Ishikawa (cell line): ENCODE measurements around the gene HTR3B.

Source experiments
- CEBPB ChIP-seq: IDR thresholded peaks from 2 replicates; pipeline ENCODE4 v1.6.1; 2012
- CREB1 ChIP-seq: IDR thresholded peaks from 2 replicates; pipeline ENCODE4 v1.6.1; 2012; ENCODE audit warnings: low read depth
- EGR1 ChIP-seq: IDR thresholded peaks from 2 replicates; pipeline ENCODE4 v1.6.1; 2012
- EP300 ChIP-seq: IDR thresholded peaks from 2 replicates; pipeline ENCODE4 v1.6.1; 2012; ENCODE audit warnings: borderline replicate concordance
- FOXM1 ChIP-seq: IDR thresholded peaks from 2 replicates; pipeline ENCODE4 v1.6.1; 2012; ENCODE audit warnings: low read depth, borderline replicate concordance
- NFIC ChIP-seq: IDR thresholded peaks from 2 replicates; pipeline ENCODE4 v1.6.1; 2012
- RAD21 ChIP-seq: IDR thresholded peaks from 2 replicates; pipeline ENCODE4 v1.6.1; 2012; ENCODE audit warnings: low read depth
- TAF1 ChIP-seq: IDR thresholded peaks from 2 replicates; pipeline ENCODE4 v1.6.1; 2012; ENCODE audit warnings: low read depth, mild to moderate bottlenecking
- TCF12 ChIP-seq: IDR thresholded peaks from 2 replicates; pipeline ENCODE4 v1.6.1; 2012; ENCODE audit warnings: low read depth
- TEAD4 ChIP-seq: IDR thresholded peaks from 2 replicates; pipeline ENCODE4 v1.6.1; 2012
- YY1 ChIP-seq: IDR thresholded peaks from 2 replicates; pipeline ENCODE4 v1.6.1; 2012; ENCODE audit warnings: low read depth
- ZBTB7A ChIP-seq: IDR thresholded peaks from 2 replicates; pipeline ENCODE4 v1.6.1; 2012; ENCODE audit warnings: low read depth
- TF ChIP-seq, protein P1 (sequence below): IDR thresholded peaks from 2 replicates; pipeline ENCODE4 v1.6.1; 2012
- TF ChIP-seq, protein P2 (sequence below): IDR thresholded peaks from 2 replicates; pipeline ENCODE4 v1.6.1; 2012
- TF ChIP-seq, protein P3 (sequence below): IDR thresholded peaks from 2 replicates; pipeline ENCODE4 v1.6.1; 2012; ENCODE audit warnings: low read depth, mild to moderate bottlenecking

HTR3B gene

DNA sequence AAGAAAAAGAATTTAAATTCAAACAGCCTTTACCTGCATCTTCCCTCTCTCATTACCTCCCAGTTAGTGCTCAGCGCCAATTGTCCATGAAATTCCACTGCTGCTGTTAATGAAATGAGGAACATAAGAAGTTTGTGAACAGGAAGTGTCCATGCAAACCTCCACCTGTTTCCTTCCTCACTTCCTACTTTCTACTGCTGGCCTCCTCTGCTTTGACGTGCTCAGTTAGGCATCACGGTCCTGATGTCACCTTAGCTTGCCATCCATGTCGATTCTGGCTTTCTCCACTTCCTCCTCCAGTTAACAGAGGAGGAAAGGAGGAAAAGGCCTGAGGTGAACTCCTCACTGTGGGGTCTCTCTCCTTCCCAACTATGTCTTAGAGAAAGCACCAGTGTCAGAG, 43.4 kb downstream of the HTR3B start:
- TF ChIP-seq CEBPB (no peak), CREB1 (no peak), RAD21 (no peak), FOXM1 (no peak), TEAD4 (no peak), YY1 (no peak), EGR1 (no peak), TCF12 (no peak), EP300 (no peak), TAF1 (no peak), NFIC (no peak), ZBTB7A (no peak)
- TF ChIP-seq, protein P1, sequence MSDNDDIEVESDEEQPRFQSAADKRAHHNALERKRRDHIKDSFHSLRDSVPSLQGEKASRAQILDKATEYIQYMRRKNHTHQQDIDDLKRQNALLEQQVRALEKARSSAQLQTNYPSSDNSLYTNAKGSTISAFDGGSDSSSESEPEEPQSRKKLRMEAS = no peak
- TF ChIP-seq, protein P2, sequence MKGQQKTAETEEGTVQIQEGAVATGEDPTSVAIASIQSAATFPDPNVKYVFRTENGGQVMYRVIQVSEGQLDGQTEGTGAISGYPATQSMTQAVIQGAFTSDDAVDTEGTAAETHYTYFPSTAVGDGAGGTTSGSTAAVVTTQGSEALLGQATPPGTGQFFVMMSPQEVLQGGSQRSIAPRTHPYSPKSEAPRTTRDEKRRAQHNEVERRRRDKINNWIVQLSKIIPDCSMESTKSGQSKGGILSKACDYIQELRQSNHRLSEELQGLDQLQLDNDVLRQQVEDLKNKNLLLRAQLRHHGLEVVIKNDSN = no peak
- TF ChIP-seq, protein P3, sequence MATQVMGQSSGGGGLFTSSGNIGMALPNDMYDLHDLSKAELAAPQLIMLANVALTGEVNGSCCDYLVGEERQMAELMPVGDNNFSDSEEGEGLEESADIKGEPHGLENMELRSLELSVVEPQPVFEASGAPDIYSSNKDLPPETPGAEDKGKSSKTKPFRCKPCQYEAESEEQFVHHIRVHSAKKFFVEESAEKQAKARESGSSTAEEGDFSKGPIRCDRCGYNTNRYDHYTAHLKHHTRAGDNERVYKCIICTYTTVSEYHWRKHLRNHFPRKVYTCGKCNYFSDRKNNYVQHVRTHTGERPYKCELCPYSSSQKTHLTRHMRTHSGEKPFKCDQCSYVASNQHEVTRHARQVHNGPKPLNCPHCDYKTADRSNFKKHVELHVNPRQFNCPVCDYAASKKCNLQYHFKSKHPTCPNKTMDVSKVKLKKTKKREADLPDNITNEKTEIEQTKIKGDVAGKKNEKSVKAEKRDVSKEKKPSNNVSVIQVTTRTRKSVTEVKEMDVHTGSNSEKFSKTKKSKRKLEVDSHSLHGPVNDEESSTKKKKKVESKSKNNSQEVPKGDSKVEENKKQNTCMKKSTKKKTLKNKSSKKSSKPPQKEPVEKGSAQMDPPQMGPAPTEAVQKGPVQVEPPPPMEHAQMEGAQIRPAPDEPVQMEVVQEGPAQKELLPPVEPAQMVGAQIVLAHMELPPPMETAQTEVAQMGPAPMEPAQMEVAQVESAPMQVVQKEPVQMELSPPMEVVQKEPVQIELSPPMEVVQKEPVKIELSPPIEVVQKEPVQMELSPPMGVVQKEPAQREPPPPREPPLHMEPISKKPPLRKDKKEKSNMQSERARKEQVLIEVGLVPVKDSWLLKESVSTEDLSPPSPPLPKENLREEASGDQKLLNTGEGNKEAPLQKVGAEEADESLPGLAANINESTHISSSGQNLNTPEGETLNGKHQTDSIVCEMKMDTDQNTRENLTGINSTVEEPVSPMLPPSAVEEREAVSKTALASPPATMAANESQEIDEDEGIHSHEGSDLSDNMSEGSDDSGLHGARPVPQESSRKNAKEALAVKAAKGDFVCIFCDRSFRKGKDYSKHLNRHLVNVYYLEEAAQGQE = no peak

DNA sequence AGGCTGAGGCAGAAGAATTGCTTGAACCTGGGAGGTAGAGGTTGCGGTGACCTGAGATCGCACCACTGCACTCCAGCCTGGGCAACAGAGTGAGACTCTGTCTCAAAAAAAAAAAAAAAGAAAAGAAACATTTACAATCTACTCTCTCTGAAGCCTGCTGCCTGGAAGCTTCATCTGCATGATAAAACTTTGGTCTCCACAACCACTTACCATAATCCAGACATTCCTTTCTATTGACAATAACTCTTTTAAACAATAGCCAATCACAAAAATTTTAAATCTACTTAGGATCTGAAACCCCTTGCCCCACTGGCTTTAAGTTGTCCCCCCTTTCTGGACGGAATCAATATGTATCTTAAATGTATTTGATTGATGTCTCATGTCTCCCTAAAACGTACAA, 45.3 kb downstream of the HTR3B start:
- TF ChIP-seq NFIC (no peak), ZBTB7A (no peak), YY1 (no peak), TCF12 (no peak), EGR1 (no peak), CEBPB (no peak), TAF1 (no peak), FOXM1 (no peak), TEAD4 (no peak), CREB1 (no peak), RAD21 (no peak), EP300 (no peak)
- TF ChIP-seq, protein P1 = no peak
- TF ChIP-seq, protein P3 = no peak

DNA sequence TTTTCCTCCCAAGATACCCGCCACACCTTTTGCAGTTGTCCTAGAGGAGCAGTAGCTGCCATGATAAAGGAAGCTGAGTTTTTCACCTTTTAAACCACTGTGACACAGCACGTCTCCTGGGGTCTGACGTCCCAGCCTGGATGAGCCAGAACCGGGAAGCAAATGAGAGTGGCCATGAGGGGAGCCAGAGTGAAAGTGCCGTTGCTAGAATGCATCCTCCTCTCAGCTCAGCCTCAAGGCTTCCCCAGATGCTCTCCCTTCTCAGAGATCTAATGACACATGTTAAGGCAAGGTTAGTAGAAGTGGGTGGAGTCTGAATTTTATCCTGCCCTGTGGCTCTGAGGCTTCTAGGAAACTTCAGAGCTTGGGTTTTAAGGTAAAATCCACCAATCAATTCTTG, 46.9 kb downstream of the HTR3B start:
- no peak for TF ChIP-seq CEBPB

DNA sequence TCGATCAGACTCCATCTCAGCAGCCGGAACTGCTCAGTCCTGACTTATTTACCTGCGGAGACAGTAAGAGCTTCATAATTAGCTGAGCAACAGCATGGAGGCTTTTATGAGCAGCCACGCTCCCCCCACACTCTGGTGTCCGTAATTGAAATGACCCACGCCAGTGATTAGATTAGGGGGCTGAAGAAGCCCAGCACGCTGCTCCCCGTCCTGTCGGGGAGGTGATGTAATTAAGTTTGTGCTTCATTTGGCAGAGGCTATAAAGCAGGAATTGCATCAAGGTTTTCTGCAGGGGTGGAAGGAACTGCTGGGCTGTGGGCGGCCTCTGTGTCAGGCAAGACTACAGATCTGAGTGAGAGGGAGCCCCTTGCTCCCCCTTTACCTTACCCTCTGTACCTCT, 47.5 kb downstream of the HTR3B start:
- TF ChIP-seq TAF1 (no peak), NFIC (no peak), TEAD4 (no peak), FOXM1 (no peak), TCF12 (no peak), EP300 (no peak), ZBTB7A (no peak), RAD21 (no peak), CREB1 (no peak), YY1 (no peak), EGR1 (no peak), CEBPB (no peak)
- TF ChIP-seq, protein P2 = no peak
- TF ChIP-seq, protein P3 = no peak
- TF ChIP-seq, protein P1 = no peak

DNA sequence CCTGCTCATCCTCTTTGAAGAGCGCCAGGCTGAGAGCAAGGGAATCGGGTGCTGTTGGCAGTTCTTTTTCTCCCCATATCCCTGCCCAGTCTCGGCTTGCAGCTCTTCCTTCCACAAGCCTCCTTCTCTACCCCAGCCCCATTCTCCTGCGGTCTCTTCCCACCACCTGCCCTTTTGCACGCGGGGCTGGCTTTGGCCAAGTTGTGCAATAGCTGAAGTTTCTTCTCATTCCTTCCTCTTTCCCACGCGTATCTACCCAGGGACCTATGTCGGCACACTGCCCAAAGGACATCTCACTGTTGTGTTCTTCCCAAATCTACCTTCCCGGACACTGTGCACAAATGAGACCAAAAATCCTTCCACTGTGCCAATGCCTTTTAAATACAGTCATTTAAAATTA, 48.0 kb downstream of the HTR3B start:
- TF ChIP-seq ZBTB7A (no peak), CREB1 (no peak), CEBPB (no peak), TAF1 (no peak), FOXM1 (no peak), EGR1 (no peak), NFIC (no peak), TCF12 (no peak)
- TF ChIP-seq, protein P2 = no peak
